B cell (primary cell): ENCODE results near the gene SH3RF3.

Source experiments
- CTCF ChIP-seq: fragments of 200-600 bp; IDR thresholded peaks from one replicate; pipeline ENCODE4 v1.8.0; 2022; ENCODE audit warnings: antibody characterized with exemption, mild to moderate bottlenecking
- EZH2 ChIP-seq: IDR thresholded peaks from 2 replicates; pipeline ENCODE4 v1.6.1; 2012; ENCODE audit warnings: borderline replicate concordance, low read depth, mild to moderate bottlenecking, moderate library complexity, low read length; ENCODE audit not compliant: insufficient read depth, poor library complexity, severe bottlenecking

GRCh38 chr2:109085912-109086742 is 42.9 kb upstream of the SH3RF3 start:
- TF ChIP-seq CTCF: no peak
- no peak for TF ChIP-seq EZH2
